Measurements from ENCODE around the gene LIMS1. TPM values are rescaled to one million over a fixed set of nuclear protein-coding genes. Genes with fewer than 3 reads are reported as not detected.

LIMS1 gene
- total and polyA plus RNA-seq, 2 of the 13 experiments (the other 11 are each of a cell fraction or from before 2014, with no cell fraction given), result 38.3 to 49.6 TPM

DNA sequence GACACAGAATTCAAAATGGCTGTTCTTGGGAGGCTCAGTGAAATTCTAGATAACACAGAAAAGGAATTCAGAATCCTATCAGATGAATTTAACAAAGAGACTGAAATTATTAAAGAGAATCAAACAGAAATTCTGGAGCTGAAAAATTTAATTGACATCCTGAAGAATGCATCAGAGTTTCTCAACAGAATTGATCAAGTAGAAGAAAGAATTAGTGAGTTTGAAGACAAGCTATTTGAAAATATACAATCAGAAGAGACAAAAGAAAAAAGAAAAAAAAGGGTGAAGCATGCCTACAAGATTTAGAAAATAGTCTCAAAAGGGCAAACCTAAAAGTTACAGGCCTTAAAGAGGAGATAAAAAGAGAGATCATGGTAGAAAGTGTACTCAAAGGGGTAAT, 173.0 kb downstream of the LIMS1 start (continued):
- TF ChIP-seq, protein P1, sequence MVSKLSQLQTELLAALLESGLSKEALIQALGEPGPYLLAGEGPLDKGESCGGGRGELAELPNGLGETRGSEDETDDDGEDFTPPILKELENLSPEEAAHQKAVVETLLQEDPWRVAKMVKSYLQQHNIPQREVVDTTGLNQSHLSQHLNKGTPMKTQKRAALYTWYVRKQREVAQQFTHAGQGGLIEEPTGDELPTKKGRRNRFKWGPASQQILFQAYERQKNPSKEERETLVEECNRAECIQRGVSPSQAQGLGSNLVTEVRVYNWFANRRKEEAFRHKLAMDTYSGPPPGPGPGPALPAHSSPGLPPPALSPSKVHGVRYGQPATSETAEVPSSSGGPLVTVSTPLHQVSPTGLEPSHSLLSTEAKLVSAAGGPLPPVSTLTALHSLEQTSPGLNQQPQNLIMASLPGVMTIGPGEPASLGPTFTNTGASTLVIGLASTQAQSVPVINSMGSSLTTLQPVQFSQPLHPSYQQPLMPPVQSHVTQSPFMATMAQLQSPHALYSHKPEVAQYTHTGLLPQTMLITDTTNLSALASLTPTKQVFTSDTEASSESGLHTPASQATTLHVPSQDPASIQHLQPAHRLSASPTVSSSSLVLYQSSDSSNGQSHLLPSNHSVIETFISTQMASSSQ (IDR thresholded peaks at IDR 0.05; ENCODE audit: low read depth), result no peak
- TF ChIP-seq, protein P1 (CRISPR knock-in tag; IDR thresholded peaks at IDR 0.05; ENCODE audit: borderline replicate concordance), result no peak
- TF ChIP-seq AHR (CRISPR knock-in tag; IDR thresholded peaks at IDR 0.05) (no peak), MAZ (IDR thresholded peaks at IDR 0.05; ENCODE audit: borderline replicate concordance, low read depth, low read length) (no peak), MAZ (CRISPR knock-in tag; IDR thresholded peaks at IDR 0.05; ENCODE audit: low read depth) (no peak), ZNF33A (CRISPR knock-in tag; IDR thresholded peaks at IDR 0.05; ENCODE audit: borderline replicate concordance) (no peak)
- TF ChIP-seq, protein P2, sequence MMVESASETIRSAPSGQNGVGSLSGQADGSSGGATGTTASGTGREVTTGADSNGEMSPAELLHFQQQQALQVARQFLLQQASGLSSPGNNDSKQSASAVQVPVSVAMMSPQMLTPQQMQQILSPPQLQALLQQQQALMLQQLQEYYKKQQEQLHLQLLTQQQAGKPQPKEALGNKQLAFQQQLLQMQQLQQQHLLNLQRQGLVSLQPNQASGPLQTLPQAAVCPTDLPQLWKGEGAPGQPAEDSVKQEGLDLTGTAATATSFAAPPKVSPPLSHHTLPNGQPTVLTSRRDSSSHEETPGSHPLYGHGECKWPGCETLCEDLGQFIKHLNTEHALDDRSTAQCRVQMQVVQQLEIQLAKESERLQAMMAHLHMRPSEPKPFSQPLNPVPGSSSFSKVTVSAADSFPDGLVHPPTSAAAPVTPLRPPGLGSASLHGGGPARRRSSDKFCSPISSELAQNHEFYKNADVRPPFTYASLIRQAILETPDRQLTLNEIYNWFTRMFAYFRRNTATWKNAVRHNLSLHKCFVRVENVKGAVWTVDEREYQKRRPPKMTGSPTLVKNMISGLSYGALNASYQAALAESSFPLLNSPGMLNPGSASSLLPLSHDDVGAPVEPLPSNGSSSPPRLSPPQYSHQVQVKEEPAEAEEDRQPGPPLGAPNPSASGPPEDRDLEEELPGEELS (CRISPR knock-in tag; IDR thresholded peaks at IDR 0.05), result no peak
